NT2/D1 (cell line): ENCODE measurements around the gene NEGR1.

Source experiments
- SUZ12 ChIP-seq: IDR thresholded peaks from 2 replicates; pipeline ENCODE4 v1.6.1; 2011; ENCODE audit not compliant: insufficient read length, insufficient read depth; ENCODE audit errors: extremely low read depth
- YY1 ChIP-seq: IDR thresholded peaks from 2 replicates; pipeline ENCODE4 v1.6.1; 2011; ENCODE audit not compliant: insufficient read length, insufficient read depth
- ZNF274 ChIP-seq: IDR thresholded peaks from 2 replicates; pipeline ENCODE4 v1.6.1; 2011; ENCODE audit warnings: mild to moderate bottlenecking, low read depth, low read length

DNA sequence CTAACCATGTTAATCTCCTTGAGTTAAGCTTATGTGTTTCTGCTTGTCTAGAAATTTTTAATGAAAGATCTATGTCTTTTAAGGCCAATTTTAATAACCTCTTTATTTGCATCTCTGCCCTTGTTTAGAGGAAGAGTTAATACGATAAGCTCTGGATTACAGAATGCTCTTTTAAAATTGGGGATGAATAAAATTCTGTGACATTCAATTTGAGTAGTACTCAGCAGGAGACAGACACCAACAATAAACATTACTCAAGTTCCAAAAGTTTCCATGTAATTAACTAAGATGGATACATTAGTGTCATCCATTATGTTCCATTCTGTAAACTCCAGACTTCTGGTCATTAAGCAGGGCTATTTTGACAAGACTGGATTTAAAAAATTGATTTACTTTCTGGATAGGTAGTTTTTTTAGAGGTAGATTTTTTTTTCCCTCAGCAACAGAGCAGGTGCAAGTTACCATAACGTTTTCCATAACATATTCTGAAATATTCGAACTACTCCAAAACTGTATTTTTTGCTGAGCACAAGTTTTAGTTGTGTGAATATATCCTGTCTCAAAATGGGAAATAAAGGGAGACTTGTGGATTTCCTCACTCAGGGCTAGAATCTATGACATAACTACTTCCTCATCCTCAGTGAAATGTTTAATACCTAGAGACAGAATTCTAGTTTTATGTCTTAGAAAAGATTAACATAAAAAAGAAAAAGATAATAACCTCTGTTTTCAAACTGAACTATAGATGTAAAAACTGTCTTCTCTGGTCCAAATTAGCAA lies 221.7 kb downstream of the NEGR1 start:
- TF ChIP-seq YY1, result no peak
- no peak for TF ChIP-seq ZNF274
- TF ChIP-seq SUZ12, result no peak
